Tibial artery (tissue), 4 donors: ENCODE measurements around the gene TACR2.

Experiments used
- DNase-seq, 2 donors: peaks; one replicate each; pipeline ENCODE4 v3.0.0-alpha.2; 2019
- H3K27ac ChIP-seq, 2 donors: fragments of 200-600 bp; sonication (generic) in 1 of 2; 1 replicate in 1 of 2; 2 replicates in 1 of 2; pipeline ENCODE4 v1.5.1; 2018 to 2019; ENCODE audit warnings: mild to moderate bottlenecking in 1 of 2
- H3K27me3 ChIP-seq, 2 donors: fragments of 200-600 bp; sonication (generic) in 1 of 2; one replicate each; pipeline versions ENCODE4 v1.5.1 to v1.6.0; 2016 to 2019
- H3K36me3 ChIP-seq, 3 donors: fragments of 200-600 bp; sonication (generic) in 2 of 3; one replicate each; pipeline ENCODE4 v1.5.1; 2016 to 2019; ENCODE audit warnings: mild to moderate bottlenecking in 2 of 3
- H3K4me1 ChIP-seq, 4 donors: fragments of 200-600 bp; sonication (generic) in 2 of 4; 1 replicate in 3 of 4; 2 replicates in 1 of 4; pipeline ENCODE4 v1.5.1; 2016 to 2019
- H3K4me3 ChIP-seq, 2 donors: fragments of 200-600 bp; sonication (generic) in 1 of 2; 1 replicate in 1 of 2; 2 replicates in 1 of 2; pipeline ENCODE4 v1.5.1; 2018 to 2019; ENCODE audit warnings: mild to moderate bottlenecking in 2 of 2
- H3K9me3 ChIP-seq, 3 donors: fragments of 200-600 bp; sonication (generic) in 1 of 3; one replicate each; pipeline ENCODE4 v1.5.1; 2016 to 2019
- intact Hi-C: fragments of 100-400 bp; cut with DNase I; formaldehyde crosslinking; loops from one replicate; pipeline ENCODE4 v1.15.0; 2023; ENCODE audit warnings: low total_unique reads
- TF ChIP-seq, protein P1 (sequence below), 2 experiments: fragments of 200-600 bp in 1 of 2; fragments of 450-650 bp in 1 of 2; IDR thresholded peaks; one replicate each; pipeline ENCODE4 v1.5.1; 2017 to 2019; ENCODE audit warnings: antibody characterized with exemption in 2 of 2, mild to moderate bottlenecking in 1 of 2, moderate library complexity in 1 of 2

The TACR2 gene

DNA sequence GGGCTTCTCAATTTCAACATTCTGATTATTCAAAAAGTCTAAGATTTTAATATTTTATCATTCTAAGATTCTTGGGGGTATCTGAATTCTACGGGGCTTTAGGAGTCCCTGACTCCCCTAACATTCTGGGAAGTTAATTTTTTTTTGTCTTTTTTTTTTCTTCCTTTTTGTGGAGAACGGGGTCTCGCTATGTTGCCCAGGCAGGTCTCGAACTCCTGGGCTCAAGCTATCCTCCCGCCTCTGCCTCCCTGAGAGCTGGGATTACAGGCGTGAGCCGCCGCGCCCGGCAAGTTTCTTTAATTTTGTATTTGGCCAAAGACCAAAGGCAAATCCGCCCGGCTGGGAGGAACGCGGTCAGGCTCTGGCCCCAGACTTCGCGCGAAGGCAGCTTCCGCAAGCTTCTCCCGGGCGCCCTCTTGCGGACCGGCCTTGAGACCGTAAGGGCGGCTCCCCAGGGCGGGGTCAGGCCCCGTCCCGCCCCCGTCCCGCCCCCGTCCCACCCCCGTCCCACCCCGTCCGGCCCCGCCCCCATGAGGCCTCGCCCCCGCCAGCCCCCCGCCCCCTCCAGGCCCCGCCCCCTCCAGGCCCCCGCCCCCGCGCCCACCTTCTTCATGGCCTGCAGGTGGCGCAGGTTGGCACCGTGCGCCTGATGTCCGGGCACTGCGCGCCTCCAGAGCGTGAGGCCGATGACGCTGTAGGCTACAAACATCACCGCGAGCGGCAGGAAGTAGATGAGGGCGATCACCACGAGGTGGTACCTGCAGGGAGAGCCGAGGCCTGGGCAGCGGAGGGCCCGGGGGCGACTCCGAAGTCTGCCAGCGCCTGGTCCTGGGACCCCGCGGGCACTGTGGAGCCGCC, 8.2 kb downstream of the TACR2 start:
- no peaks in the 10 kb centered on the region for H3K9me3 ChIP-seq
- H3K4me1 ChIP-seq: peaks cover 8 to 49% (median 40%) of the 10 kb centered on the region in 4 donors
- H3K27me3 ChIP-seq: no peaks in the 10 kb centered on the region
- peaks cover 0 to 13% (median 0%) of the 10 kb centered on the region in 3 donors for H3K36me3 ChIP-seq
- intact Hi-C loops: no loop called here
- peak overlapping the region; percentile 83 to 88 for H3K27ac ChIP-seq
- TF ChIP-seq, protein P1, sequence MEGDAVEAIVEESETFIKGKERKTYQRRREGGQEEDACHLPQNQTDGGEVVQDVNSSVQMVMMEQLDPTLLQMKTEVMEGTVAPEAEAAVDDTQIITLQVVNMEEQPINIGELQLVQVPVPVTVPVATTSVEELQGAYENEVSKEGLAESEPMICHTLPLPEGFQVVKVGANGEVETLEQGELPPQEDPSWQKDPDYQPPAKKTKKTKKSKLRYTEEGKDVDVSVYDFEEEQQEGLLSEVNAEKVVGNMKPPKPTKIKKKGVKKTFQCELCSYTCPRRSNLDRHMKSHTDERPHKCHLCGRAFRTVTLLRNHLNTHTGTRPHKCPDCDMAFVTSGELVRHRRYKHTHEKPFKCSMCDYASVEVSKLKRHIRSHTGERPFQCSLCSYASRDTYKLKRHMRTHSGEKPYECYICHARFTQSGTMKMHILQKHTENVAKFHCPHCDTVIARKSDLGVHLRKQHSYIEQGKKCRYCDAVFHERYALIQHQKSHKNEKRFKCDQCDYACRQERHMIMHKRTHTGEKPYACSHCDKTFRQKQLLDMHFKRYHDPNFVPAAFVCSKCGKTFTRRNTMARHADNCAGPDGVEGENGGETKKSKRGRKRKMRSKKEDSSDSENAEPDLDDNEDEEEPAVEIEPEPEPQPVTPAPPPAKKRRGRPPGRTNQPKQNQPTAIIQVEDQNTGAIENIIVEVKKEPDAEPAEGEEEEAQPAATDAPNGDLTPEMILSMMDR (IDR thresholded peaks at IDR 0.05): peak; percentile 53 to 80
- peak overlapping the region; percentile 49 to 56 for H3K4me3 ChIP-seq
- DNase-seq: peak; percentile 92 to 97

GRCh38 chr10:69407621-69408301, 9.0 kb downstream of the TACR2 start:
- Histone ChIP-seq H3K36me3 (peaks cover 0 to 21% (median 3%) of the 10 kb centered on the region in 3 donors), H3K27me3 (no peaks in the 10 kb centered on the region), H3K9me3 (no peaks in the 10 kb centered on the region), H3K4me1 (peaks cover 8 to 45% (median 33%) of the 10 kb centered on the region in 4 donors), H3K27ac (peak overlapping the region; percentile 80 to 88), H3K4me3 (peak overlapping the region; percentile 30 to 56)
- intact Hi-C loops: no loop called here
- no peak for DNase-seq
- TF ChIP-seq, protein P1 (IDR thresholded peaks at IDR 0.05): no peak

DNA sequence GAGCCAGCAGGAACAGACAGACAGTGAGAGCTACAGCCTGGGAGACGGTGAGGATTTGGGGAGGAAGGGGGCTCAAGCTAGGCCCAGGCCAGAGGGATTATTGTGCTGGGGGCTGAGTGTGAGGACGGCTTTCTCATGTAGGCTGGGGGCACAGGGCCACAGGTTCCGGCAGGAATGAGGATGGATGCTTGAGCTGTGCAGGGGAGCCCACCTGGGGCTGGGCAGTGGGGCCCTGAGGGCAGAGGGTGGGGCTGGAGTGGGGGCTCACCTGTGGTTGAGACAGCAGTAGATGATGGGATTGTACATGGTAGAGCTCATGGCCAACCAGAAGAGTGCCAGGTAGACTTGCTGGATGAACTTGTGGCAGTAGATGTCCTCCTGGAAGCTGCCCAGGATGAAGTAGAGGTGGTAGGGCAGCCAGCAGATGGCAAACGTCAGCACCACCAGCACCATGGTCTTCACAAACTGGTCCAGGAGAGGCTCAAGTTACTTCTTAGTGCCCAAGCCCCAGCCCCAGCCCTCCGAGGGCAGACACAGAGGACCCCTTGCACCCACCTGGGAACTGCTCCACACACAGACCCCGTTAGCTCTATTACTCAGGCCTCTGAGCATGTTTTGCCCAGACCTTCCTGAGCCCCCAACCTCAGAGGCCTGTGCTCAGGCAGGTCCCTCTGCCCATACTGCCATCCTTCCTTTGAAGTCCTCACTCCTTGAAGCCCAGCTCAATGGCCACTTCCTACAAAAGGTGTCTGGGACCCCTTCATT, 9.7 kb downstream of the TACR2 start:
- Histone ChIP-seq H3K27ac (peak overlapping the region; percentile 80 to 88), H3K4me3 (no peak overlapping the region), H3K9me3 (no peaks in the 10 kb centered on the region), H3K27me3 (no peaks in the 10 kb centered on the region), H3K36me3 (peaks cover 0 to 28% (median 6%) of the 10 kb centered on the region in 3 donors), H3K4me1 (peaks cover 8 to 43% (median 31%) of the 10 kb centered on the region in 4 donors)
- intact Hi-C loops: no loop called here
- TF ChIP-seq, protein P1 (IDR thresholded peaks at IDR 0.05): no peak
- no peak for DNase-seq

DNA sequence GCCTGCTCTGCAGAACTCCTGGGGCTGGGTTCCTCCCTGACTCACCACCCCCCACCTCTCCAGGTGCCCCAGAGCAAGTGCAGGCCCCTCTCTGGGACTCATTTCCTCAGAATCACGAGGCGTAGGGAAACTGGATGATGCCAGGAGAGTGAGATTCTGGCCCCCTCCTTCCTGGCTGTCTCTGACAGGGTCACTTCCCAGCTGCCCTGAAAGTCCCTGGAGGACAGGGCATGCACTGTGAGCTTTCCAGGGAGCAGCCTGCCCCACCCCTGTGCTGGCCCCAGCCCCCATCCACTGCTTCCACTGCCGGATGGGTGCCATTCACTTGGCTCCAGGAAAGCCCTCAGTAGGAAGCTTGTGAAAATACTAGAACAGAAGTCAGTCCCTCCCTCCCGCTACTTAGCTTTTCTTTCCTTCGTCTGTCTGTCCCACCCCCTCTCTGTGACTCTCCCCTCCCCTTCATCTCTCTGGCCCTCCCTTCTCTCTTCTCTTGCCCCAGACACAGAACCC, 10.4 kb downstream of the TACR2 start:
- TF ChIP-seq, protein P1 (IDR thresholded peaks at IDR 0.05): no peak
- no peaks in the 10 kb centered on the region for H3K9me3 ChIP-seq
- peaks cover 8 to 43% (median 31%) of the 10 kb centered on the region in 4 donors for H3K4me1 ChIP-seq
- no peaks in the 10 kb centered on the region for H3K27me3 ChIP-seq
- H3K4me3 ChIP-seq: no peak overlapping the region
- intact Hi-C loops: no loop called here
- peak overlapping the region; percentile 80 to 88 for H3K27ac ChIP-seq
- peaks cover 2 to 35% (median 12%) of the 10 kb centered on the region in 3 donors for H3K36me3 ChIP-seq
- peak; percentile 48 to 89 for DNase-seq

- no peak overlapping the region for H3K4me3 ChIP-seq
- DNase-seq: no peak
- H3K9me3 ChIP-seq: no peaks in the 10 kb centered on the region
- peaks cover 8 to 43% (median 31%) of the 10 kb centered on the region in 4 donors for H3K4me1 ChIP-seq
- intact Hi-C loops: no loop called here
- H3K27ac ChIP-seq: peak overlapping the region; percentile 80 to 88
- TF ChIP-seq, protein P1 (IDR thresholded peaks at IDR 0.05): no peak
- H3K27me3 ChIP-seq: no peaks in the 10 kb centered on the region
- H3K36me3 ChIP-seq: peaks cover 13 to 46% (median 23%) of the 10 kb centered on the region in 3 donors
Measured at GRCh38 chr10:69405221-69405620, 11.5 kb downstream of the TACR2 start.
